Brain microvascular endothelial cell (primary cell): ENCODE results near the gene ARHGAP22.

Experiments used
- DNase-seq: peaks from one replicate; pipeline ENCODE4 v3.0.0-alpha.2; 2020
- H3K27ac ChIP-seq: fragments of 250-450 bp; sonication (Bioruptor Pico); 2 replicates; pipeline ENCODE4 v1.5.1; 2020; ENCODE audit warnings: mild to moderate bottlenecking, moderate library complexity
- H3K27me3 ChIP-seq: fragments of 250-450 bp; sonication (Bioruptor Pico); replicated peaks from 2 replicates; pipeline ENCODE4 v1.5.1; 2020; ENCODE audit warnings: mild to moderate bottlenecking
- H3K36me3 ChIP-seq: fragments of 250-450 bp; sonication (Bioruptor Pico); replicated peaks from 2 replicates; pipeline ENCODE4 v1.5.1; 2020; ENCODE audit warnings: mild to moderate bottlenecking
- H3K4me3 ChIP-seq: 2 replicates; pipeline ENCODE4 v1.5.1; 2011; ENCODE audit warnings: low read depth, mild to moderate bottlenecking, control low read depth, low read length, moderate library complexity
- CTCF ChIP-seq: IDR thresholded peaks from 2 replicates; pipeline ENCODE4 v1.5.1; 2011; ENCODE audit warnings: low read depth, mild to moderate bottlenecking, moderate library complexity, low read length, control low read depth, inconsistent platforms; ENCODE audit errors: missing control alignments
- in situ Hi-C: cut with HindIII; loops from 2 replicates; pipeline ENCODE4 v1.10.0; 2017; ENCODE audit warnings: low sequenced_read_pairs, low pct_ligation_motif_present

The ARHGAP22 gene

GRCh38 chr10:48523212-48523819 lies 81.6 kb downstream of the ARHGAP22 start:
- in situ Hi-C loops: no loop called here
- Histone ChIP-seq H3K36me3 (no peaks in the 10 kb centered on the region), H3K27ac (no peak overlapping the region), H3K4me3 (peak overlapping the region; percentile 48), H3K27me3 (no peaks in the 10 kb centered on the region)
- TF ChIP-seq CTCF: no peak
- peak; percentile 81 for DNase-seq

- in situ Hi-C loops: no loop called here
- H3K4me3 ChIP-seq: no peak overlapping the region
- no peak overlapping the region for H3K27ac ChIP-seq
- H3K36me3 ChIP-seq: no peaks in the 10 kb centered on the region
- DNase-seq: no peak
- no peaks in the 10 kb centered on the region for H3K27me3 ChIP-seq
- no peak for TF ChIP-seq CTCF
Observed at GRCh38 chr10:48522011-48522765, 82.7 kb downstream of the ARHGAP22 start.

DNA sequence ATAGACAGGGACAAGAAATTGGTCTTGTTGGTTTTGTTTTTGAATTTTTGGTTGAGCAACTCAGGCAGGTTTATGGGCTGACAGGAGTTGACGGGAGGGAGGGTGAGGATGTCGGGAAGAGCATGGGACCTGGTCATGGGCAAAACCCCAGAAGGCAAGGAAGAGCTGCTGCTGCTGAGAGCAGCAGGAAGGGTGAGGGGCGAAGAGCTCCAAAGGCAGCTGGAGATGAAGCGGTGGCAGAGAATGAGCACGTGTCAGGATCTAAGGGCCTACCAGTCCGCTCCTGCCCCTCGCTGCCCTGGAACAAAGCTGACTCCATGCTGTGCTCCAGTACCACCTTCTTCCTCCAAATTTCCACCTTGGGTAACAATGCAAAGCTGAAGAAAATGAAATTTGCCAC lies 84.3 kb downstream of the ARHGAP22 start:
- H3K4me3 ChIP-seq: no peak overlapping the region
- in situ Hi-C loops: no loop called here
- no peaks in the 10 kb centered on the region for H3K27me3 ChIP-seq
- TF ChIP-seq CTCF: no peak
- no peaks in the 10 kb centered on the region for H3K36me3 ChIP-seq
- DNase-seq: no peak
- H3K27ac ChIP-seq: no peak overlapping the region

DNA sequence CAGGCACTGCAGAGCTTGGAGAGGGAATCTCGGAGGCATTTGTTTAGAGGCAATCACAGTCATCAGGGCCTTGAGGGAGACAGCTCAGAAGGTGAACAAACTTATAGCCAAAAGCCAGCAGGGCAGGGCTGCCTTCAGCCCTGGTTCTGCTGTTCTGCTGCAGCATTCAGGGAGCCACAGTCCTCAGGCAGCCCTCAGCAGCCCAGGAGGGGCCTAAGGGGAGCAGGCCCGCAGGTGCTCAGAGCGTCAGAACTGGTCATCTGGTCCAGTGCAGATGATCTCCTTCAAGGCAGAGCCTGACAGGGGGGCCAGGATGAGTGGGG lies 84.7 kb downstream of the ARHGAP22 start:
- H3K27ac ChIP-seq: no peak overlapping the region

GRCh38 chr10:48519481-48520183 lies 85.2 kb downstream of the ARHGAP22 start:
- no peaks in the 10 kb centered on the region for H3K36me3 ChIP-seq
- in situ Hi-C loops: no loop called here

More for the DNA sequence above, 84.7 kb downstream of the ARHGAP22 start:
- H3K4me3 ChIP-seq: no peak overlapping the region
- no peaks in the 10 kb centered on the region for H3K27me3 ChIP-seq
- no peak for TF ChIP-seq CTCF
- DNase-seq: no peak
- in situ Hi-C loops: no loop called here
- H3K36me3 ChIP-seq: no peaks in the 10 kb centered on the region

More at GRCh38 chr10:48519481-48520183, 85.2 kb downstream of the ARHGAP22 start:
- Histone ChIP-seq H3K4me3 (no peak overlapping the region), H3K27ac (no peak overlapping the region), H3K27me3 (no peaks in the 10 kb centered on the region)
- no peak for TF ChIP-seq CTCF
- no peak for DNase-seq
